GM23338 (cell line): ENCODE data around the gene SH3RF3. TPM values are rescaled to one million over a fixed set of nuclear protein-coding genes. Genes with fewer than 3 reads are reported as not detected.

Experiments
- ATAC-seq: fragments of 200-7000 bp; cut with Tn5 transposase; 3 replicates; pipeline ENCODE4 v1.9.1; 2020
- DNase-seq: peaks from one replicate; pipeline ENCODE4 v3.0.0-alpha.2; 2015; ENCODE audit warnings: low spot score
- H2AFZ ChIP-seq: fragments of 200-600 bp; sonication (generic); 2 replicates; pipeline ENCODE4 v1.8.0; 2016; ENCODE audit warnings: antibody characterized with exemption, mild to moderate bottlenecking, moderate library complexity
- H3F3A ChIP-seq: fragments of 200-600 bp; sonication (generic); replicated peaks from 2 replicates; pipeline ENCODE4 v1.8.0; 2017; ENCODE audit warnings: antibody characterized with exemption, mixed run types, low read depth
- H3K27ac ChIP-seq: fragments of 200-600 bp; sonication (generic); 2 replicates; pipeline ENCODE4 v1.6.1; 2016; ENCODE audit warnings: low read depth
- H3K27me3 ChIP-seq: fragments of 200-600 bp; sonication (generic); 2 replicates; pipeline ENCODE4 v1.8.0; 2016; ENCODE audit warnings: mild to moderate bottlenecking, mixed run types, moderate library complexity; ENCODE audit not compliant: insufficient read depth
- H3K36me3 ChIP-seq: fragments of 200-600 bp; sonication (generic); 2 replicates; pipeline ENCODE4 v1.8.0; 2016; ENCODE audit warnings: mild to moderate bottlenecking; ENCODE audit not compliant: insufficient read depth
- H3K4me1 ChIP-seq: fragments of 200-600 bp; sonication (generic); 2 replicates; pipeline ENCODE4 v1.8.0; 2016; ENCODE audit warnings: mild to moderate bottlenecking, moderate library complexity; ENCODE audit not compliant: insufficient read depth
- H3K4me2 ChIP-seq: fragments of 200-600 bp; sonication (generic); 2 replicates; pipeline ENCODE4 v1.7.1; 2017; ENCODE audit warnings: mixed run types
- H3K4me3 ChIP-seq: fragments of 200-600 bp; sonication (generic); 2 replicates; pipeline ENCODE4 v1.6.1; 2016; ENCODE audit warnings: mixed run types
- H3K79me2 ChIP-seq: fragments of 200-600 bp; sonication (generic); replicated peaks from 2 replicates; pipeline ENCODE4 v1.8.0; 2017; ENCODE audit warnings: mild to moderate bottlenecking; ENCODE audit not compliant: insufficient read depth
- H3K9me2 ChIP-seq: fragments of 200-600 bp; sonication (generic); 2 replicates; pipeline ENCODE4 v1.8.0; 2017; ENCODE audit not compliant: insufficient read depth
- H4K20me1 ChIP-seq: fragments of 200-600 bp; sonication (generic); replicated peaks from 2 replicates; pipeline ENCODE4 v1.8.0; 2017; ENCODE audit warnings: mild to moderate bottlenecking; ENCODE audit not compliant: insufficient read depth
- H3K27ac Mint-ChIP-seq: 2 replicates; pipeline ENCODE4 v1.8.0; 2020; ENCODE audit warnings: inconsistent platforms, mild to moderate bottlenecking, moderate library complexity, mixed read lengths
- H3K27me3 Mint-ChIP-seq: 3 replicates; pipeline ENCODE4 v1.8.0; 2022; ENCODE audit warnings: low read depth, mild to moderate bottlenecking, moderate library complexity, mixed read lengths, inconsistent platforms; ENCODE audit not compliant: insufficient read depth, poor library complexity
- H3K36me3 Mint-ChIP-seq: 3 replicates; pipeline ENCODE4 v1.8.0; 2021; ENCODE audit warnings: low read depth, mild to moderate bottlenecking, inconsistent platforms, moderate library complexity, mixed read lengths
- H3K4me1 Mint-ChIP-seq: 3 replicates; pipeline ENCODE4 v1.8.0; 2020; ENCODE audit warnings: mild to moderate bottlenecking, inconsistent platforms, mixed read lengths
- H3K4me3 Mint-ChIP-seq: 3 replicates; pipeline ENCODE4 v1.8.0; 2021; ENCODE audit warnings: moderate library complexity, mild to moderate bottlenecking, inconsistent platforms, mixed read lengths
- H3K9me3 Mint-ChIP-seq: 3 replicates; pipeline ENCODE4 v1.8.0; 2020; ENCODE audit warnings: moderate library complexity, mild to moderate bottlenecking, inconsistent platforms, mixed read lengths
- CREB1 ChIP-seq: fragments of 250-450 bp; sonication (Bioruptor Pico); IDR thresholded peaks from 2 replicates; pipeline ENCODE4 v1.5.0; 2020; ENCODE audit warnings: low read depth, mild to moderate bottlenecking, moderate library complexity
- EZH2 ChIP-seq: fragments of 200-600 bp; sonication (generic); IDR thresholded peaks from one replicate; pipeline ENCODE4 v1.8.0; 2017; ENCODE audit warnings: antibody characterized with exemption, mild to moderate bottlenecking, low read depth; ENCODE audit not compliant: unreplicated experiment
- EZH2phosphoT487 ChIP-seq: fragments of 200-600 bp; sonication (generic); IDR thresholded peaks from one replicate; pipeline ENCODE4 v1.8.1; 2018; ENCODE audit warnings: antibody characterized with exemption; ENCODE audit not compliant: unreplicated experiment
- JUNB ChIP-seq: IDR thresholded peaks from one replicate; pipeline ENCODE4 v1.6.1; 2016; ENCODE audit warnings: antibody characterized with exemption; ENCODE audit not compliant: unreplicated experiment
- NANOG ChIP-seq: IDR thresholded peaks from 2 replicates; pipeline ENCODE4 v1.6.1; 2016; ENCODE audit warnings: antibody characterized with exemption, borderline replicate concordance
- POLR2AphosphoS5 ChIP-seq: IDR thresholded peaks from 2 replicates; pipeline ENCODE4 v1.6.1; 2016; ENCODE audit warnings: antibody characterized with exemption, low read depth
- STAT1 ChIP-seq: IDR thresholded peaks from one replicate; pipeline ENCODE4 v1.6.1; 2016; ENCODE audit warnings: antibody characterized with exemption; ENCODE audit not compliant: unreplicated experiment
- ZNF114 ChIP-seq: fragments of 250-450 bp; sonication (Bioruptor Pico); IDR thresholded peaks from 2 replicates; pipeline ENCODE4 v1.5.0; 2020; ENCODE audit warnings: mild to moderate bottlenecking, moderate library complexity
- ZNF331 ChIP-seq: fragments of 250-450 bp; sonication (Bioruptor Pico); IDR thresholded peaks from 2 replicates; pipeline ENCODE4 v1.5.0; 2020; ENCODE audit warnings: low read depth, mild to moderate bottlenecking, moderate library complexity
- polyA plus RNA-seq: library from polyadenylated mRNA; unstranded; fragments of >200 nt; fragmentation: Nextera tagmentation; extraction: Ambion mirVana; gene quantifications from 2 replicates; pipeline ENCODE4 v1.2.1, GENCODE V29; 2016
- total RNA-seq: library from RNA; depleted of rRNA; stranded (reverse); fragments of >200 nt; shearing (Covaris generic); gene quantifications from 2 replicates; pipeline ENCODE4 v1.2.3, GENCODE V29; 2014
- TF ChIP-seq, protein P1 (sequence below): IDR thresholded peaks from one replicate; pipeline ENCODE4 v1.6.1; 2018; ENCODE audit warnings: antibody characterized with exemption; ENCODE audit not compliant: unreplicated experiment
- TF ChIP-seq, protein P2 (sequence below): fragments of 250-450 bp; sonication (Bioruptor Pico); IDR thresholded peaks from 2 replicates; pipeline ENCODE4 v1.5.0; 2020; ENCODE audit warnings: mild to moderate bottlenecking, moderate library complexity
- TF ChIP-seq, protein P3 (sequence below): IDR thresholded peaks from 2 replicates; pipeline ENCODE4 v1.6.1; 2016; ENCODE audit warnings: antibody characterized with exemption
- TF ChIP-seq, protein P4 (sequence below), 2 experiments: fragments of 200-600 bp in 1 of 2; sonication (generic) in 1 of 2; conservative IDR thresholded peaks; 2 replicates each; pipeline versions ENCODE4 v1.5.1 to v1.6.1; 2016 to 2017; ENCODE audit warnings: antibody characterized with exemption in 2 of 2, low read depth in 2 of 2, mild to moderate bottlenecking in 2 of 2, moderate library complexity in 1 of 2

The SH3RF3 gene
- total and polyA plus RNA-seq, 2 experiments from 2014 or later, result 0.11 to 0.63 TPM

DNA sequence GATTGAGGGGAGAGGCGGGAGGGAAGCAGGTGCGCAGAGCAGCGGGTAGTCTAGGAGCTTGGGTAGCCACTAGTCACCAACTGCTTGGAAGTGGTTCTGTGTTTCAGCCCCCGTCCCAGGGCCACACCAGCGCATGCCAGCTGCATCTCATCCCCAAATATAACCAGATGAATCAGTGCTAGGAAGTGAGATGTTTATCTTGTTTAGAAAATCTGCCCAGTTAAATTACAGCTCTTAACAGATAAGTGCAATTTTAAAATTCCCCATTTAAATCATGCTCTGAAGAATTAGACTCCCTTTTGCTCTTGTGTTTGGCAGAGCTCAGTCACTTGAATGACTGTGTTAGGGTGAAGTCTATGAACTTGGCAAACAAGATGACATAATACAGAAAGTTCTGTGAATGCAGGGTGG is 291.0 kb downstream of the SH3RF3 start:
- Mint-ChIP-seq H3K4me3 (no peak overlapping the region), H3K9me3 (no peaks in the 10 kb centered on the region), H3K27ac (no peak overlapping the region), H3K27me3 (peaks cover 7% of the 10 kb centered on the region), H3K36me3 (no peaks in the 10 kb centered on the region), H3K4me1 (peaks cover 7% of the 10 kb centered on the region; the same call in 2 of the 3 replicates)
- Histone ChIP-seq H4K20me1 (no peaks in the 10 kb centered on the region), H3K36me3 (no peaks in the 10 kb centered on the region), H3K27ac (no peak overlapping the region), H3K4me2 (no peak overlapping the region), H3K4me3 (no peak overlapping the region), H3K79me2 (no peaks in the 10 kb centered on the region), H3K4me1 (peaks cover 4% of the 10 kb centered on the region; the same call in 1 of the 2 replicates), H3K27me3 (no peaks in the 10 kb centered on the region), H3F3A (no peaks in the 10 kb centered on the region), H3K9me2 (no peaks in the 10 kb centered on the region), H2AFZ (no peak overlapping the region)
- ATAC-seq (no peak), DNase-seq (no peak)
- TF ChIP-seq, protein P1, sequence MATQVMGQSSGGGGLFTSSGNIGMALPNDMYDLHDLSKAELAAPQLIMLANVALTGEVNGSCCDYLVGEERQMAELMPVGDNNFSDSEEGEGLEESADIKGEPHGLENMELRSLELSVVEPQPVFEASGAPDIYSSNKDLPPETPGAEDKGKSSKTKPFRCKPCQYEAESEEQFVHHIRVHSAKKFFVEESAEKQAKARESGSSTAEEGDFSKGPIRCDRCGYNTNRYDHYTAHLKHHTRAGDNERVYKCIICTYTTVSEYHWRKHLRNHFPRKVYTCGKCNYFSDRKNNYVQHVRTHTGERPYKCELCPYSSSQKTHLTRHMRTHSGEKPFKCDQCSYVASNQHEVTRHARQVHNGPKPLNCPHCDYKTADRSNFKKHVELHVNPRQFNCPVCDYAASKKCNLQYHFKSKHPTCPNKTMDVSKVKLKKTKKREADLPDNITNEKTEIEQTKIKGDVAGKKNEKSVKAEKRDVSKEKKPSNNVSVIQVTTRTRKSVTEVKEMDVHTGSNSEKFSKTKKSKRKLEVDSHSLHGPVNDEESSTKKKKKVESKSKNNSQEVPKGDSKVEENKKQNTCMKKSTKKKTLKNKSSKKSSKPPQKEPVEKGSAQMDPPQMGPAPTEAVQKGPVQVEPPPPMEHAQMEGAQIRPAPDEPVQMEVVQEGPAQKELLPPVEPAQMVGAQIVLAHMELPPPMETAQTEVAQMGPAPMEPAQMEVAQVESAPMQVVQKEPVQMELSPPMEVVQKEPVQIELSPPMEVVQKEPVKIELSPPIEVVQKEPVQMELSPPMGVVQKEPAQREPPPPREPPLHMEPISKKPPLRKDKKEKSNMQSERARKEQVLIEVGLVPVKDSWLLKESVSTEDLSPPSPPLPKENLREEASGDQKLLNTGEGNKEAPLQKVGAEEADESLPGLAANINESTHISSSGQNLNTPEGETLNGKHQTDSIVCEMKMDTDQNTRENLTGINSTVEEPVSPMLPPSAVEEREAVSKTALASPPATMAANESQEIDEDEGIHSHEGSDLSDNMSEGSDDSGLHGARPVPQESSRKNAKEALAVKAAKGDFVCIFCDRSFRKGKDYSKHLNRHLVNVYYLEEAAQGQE, result no peak
- TF ChIP-seq, protein P2, sequence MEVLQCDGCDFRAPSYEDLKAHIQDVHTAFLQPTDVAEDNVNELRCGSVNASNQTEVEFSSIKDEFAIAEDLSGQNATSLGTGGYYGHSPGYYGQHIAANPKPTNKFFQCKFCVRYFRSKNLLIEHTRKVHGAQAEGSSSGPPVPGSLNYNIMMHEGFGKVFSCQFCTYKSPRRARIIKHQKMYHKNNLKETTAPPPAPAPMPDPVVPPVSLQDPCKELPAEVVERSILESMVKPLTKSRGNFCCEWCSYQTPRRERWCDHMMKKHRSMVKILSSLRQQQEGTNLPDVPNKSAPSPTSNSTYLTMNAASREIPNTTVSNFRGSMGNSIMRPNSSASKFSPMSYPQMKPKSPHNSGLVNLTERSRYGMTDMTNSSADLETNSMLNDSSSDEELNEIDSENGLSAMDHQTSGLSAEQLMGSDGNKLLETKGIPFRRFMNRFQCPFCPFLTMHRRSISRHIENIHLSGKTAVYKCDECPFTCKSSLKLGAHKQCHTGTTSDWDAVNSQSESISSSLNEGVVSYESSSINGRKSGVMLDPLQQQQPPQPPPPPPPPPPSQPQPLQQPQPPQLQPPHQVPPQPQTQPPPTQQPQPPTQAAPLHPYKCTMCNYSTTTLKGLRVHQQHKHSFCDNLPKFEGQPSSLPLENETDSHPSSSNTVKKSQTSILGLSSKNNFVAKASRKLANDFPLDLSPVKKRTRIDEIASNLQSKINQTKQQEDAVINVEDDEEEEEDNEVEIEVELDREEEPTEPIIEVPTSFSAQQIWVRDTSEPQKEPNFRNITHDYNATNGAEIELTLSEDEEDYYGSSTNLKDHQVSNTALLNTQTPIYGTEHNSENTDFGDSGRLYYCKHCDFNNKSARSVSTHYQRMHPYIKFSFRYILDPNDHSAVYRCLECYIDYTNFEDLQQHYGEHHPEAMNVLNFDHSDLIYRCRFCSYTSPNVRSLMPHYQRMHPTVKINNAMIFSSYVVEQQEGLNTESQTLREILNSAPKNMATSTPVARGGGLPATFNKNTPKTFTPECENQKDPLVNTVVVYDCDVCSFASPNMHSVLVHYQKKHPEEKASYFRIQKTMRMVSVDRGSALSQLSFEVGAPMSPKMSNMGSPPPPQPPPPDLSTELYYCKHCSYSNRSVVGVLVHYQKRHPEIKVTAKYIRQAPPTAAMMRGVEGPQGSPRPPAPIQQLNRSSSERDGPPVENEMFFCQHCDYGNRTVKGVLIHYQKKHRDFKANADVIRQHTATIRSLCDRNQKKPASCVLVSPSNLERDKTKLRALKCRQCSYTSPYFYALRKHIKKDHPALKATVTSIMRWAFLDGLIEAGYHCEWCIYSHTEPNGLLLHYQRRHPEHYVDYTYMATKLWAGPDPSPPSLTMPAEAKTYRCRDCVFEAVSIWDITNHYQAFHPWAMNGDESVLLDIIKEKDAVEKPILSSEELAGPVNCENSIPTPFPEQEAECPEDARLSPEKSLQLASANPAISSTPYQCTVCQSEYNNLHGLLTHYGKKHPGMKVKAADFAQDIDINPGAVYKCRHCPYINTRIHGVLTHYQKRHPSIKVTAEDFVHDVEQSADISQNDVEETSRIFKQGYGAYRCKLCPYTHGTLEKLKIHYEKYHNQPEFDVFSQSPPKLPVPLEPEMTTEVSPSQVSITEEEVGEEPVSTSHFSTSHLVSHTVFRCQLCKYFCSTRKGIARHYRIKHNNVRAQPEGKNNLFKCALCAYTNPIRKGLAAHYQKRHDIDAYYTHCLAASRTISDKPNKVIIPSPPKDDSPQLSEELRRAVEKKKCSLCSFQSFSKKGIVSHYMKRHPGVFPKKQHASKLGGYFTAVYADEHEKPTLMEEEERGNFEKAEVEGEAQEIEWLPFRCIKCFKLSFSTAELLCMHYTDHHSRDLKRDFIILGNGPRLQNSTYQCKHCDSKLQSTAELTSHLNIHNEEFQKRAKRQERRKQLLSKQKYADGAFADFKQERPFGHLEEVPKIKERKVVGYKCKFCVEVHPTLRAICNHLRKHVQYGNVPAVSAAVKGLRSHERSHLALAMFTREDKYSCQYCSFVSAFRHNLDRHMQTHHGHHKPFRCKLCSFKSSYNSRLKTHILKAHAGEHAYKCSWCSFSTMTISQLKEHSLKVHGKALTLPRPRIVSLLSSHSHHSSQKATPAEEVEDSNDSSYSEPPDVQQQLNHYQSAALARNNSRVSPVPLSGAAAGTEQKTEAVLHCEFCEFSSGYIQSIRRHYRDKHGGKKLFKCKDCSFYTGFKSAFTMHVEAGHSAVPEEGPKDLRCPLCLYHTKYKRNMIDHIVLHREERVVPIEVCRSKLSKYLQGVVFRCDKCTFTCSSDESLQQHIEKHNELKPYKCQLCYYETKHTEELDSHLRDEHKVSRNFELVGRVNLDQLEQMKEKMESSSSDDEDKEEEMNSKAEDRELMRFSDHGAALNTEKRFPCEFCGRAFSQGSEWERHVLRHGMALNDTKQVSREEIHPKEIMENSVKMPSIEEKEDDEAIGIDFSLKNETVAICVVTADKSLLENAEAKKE (CRISPR knock-in tag), result no peak
- TF ChIP-seq ZNF114 (no peak), ZNF331 (CRISPR knock-in tag) (no peak), POLR2AphosphoS5 (no peak), STAT1 (no peak), JUNB (no peak), CREB1 (no peak), EZH2phosphoT487 (no peak), NANOG (no peak), EZH2 (no peak)
- TF ChIP-seq, protein P3, sequence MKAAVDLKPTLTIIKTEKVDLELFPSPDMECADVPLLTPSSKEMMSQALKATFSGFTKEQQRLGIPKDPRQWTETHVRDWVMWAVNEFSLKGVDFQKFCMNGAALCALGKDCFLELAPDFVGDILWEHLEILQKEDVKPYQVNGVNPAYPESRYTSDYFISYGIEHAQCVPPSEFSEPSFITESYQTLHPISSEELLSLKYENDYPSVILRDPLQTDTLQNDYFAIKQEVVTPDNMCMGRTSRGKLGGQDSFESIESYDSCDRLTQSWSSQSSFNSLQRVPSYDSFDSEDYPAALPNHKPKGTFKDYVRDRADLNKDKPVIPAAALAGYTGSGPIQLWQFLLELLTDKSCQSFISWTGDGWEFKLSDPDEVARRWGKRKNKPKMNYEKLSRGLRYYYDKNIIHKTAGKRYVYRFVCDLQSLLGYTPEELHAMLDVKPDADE, result no peak
- TF ChIP-seq, protein P4, sequence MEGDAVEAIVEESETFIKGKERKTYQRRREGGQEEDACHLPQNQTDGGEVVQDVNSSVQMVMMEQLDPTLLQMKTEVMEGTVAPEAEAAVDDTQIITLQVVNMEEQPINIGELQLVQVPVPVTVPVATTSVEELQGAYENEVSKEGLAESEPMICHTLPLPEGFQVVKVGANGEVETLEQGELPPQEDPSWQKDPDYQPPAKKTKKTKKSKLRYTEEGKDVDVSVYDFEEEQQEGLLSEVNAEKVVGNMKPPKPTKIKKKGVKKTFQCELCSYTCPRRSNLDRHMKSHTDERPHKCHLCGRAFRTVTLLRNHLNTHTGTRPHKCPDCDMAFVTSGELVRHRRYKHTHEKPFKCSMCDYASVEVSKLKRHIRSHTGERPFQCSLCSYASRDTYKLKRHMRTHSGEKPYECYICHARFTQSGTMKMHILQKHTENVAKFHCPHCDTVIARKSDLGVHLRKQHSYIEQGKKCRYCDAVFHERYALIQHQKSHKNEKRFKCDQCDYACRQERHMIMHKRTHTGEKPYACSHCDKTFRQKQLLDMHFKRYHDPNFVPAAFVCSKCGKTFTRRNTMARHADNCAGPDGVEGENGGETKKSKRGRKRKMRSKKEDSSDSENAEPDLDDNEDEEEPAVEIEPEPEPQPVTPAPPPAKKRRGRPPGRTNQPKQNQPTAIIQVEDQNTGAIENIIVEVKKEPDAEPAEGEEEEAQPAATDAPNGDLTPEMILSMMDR (conservative IDR thresholded peaks at IDR 0.05; ENCODE audit: low read depth in 2 of 2), result no peak
